Measurements from ENCODE around the gene CCR9.

GRCh38 chr3:45952456-45952855 is 66.1 kb downstream of the CCR9 start:
- TF ChIP-seq TEAD4 (IDR thresholded peaks at IDR 0.05) = no peak
- TF ChIP-seq EP300 (IDR thresholded peaks at IDR 0.05; ENCODE audit: borderline replicate concordance) = no peak
- TF ChIP-seq, protein P1, sequence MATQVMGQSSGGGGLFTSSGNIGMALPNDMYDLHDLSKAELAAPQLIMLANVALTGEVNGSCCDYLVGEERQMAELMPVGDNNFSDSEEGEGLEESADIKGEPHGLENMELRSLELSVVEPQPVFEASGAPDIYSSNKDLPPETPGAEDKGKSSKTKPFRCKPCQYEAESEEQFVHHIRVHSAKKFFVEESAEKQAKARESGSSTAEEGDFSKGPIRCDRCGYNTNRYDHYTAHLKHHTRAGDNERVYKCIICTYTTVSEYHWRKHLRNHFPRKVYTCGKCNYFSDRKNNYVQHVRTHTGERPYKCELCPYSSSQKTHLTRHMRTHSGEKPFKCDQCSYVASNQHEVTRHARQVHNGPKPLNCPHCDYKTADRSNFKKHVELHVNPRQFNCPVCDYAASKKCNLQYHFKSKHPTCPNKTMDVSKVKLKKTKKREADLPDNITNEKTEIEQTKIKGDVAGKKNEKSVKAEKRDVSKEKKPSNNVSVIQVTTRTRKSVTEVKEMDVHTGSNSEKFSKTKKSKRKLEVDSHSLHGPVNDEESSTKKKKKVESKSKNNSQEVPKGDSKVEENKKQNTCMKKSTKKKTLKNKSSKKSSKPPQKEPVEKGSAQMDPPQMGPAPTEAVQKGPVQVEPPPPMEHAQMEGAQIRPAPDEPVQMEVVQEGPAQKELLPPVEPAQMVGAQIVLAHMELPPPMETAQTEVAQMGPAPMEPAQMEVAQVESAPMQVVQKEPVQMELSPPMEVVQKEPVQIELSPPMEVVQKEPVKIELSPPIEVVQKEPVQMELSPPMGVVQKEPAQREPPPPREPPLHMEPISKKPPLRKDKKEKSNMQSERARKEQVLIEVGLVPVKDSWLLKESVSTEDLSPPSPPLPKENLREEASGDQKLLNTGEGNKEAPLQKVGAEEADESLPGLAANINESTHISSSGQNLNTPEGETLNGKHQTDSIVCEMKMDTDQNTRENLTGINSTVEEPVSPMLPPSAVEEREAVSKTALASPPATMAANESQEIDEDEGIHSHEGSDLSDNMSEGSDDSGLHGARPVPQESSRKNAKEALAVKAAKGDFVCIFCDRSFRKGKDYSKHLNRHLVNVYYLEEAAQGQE (IDR thresholded peaks at IDR 0.05; ENCODE audit: low read depth) = no peak
- TF ChIP-seq TAF1 (IDR thresholded peaks at IDR 0.05; ENCODE audit: low read depth) = no peak
- TF ChIP-seq EGR1 (IDR thresholded peaks at IDR 0.05) = no peak
